Thymus (tissue), 11 donors: ENCODE measurements around the gene RAF1. TPM values are rescaled to one million over a fixed set of nuclear protein-coding genes. Genes with fewer than 3 reads are reported as not detected.
"Not testable (repeated sequence)": the region's sequence is repeated elsewhere in the genome, so short reads cannot be mapped to it uniquely, and the experiment has no call there.

Experiments used
- DNase-seq, 9 donors: peaks; one replicate each; pipeline ENCODE4 v3.0.0-alpha.2; 2013; ENCODE audit warnings: low spot score in 9 of 9, low read depth in 6 of 9, missing footprints in 1 of 9
- H3K27ac ChIP-seq, 2 donors: one replicate each; pipeline ENCODE4 v1.5.1; 2013; ENCODE audit warnings: control low read depth in 1 of 2, low read depth in 1 of 2, low read length in 1 of 2, mild to moderate bottlenecking in 1 of 2, moderate library complexity in 1 of 2
- H3K27me3 ChIP-seq, 2 donors: one replicate each; pipeline ENCODE4 v1.5.1; 2013; ENCODE audit warnings: low read length in 1 of 2; ENCODE audit not compliant: control insufficient read depth in 2 of 2, insufficient read depth in 1 of 2
- H3K36me3 ChIP-seq, 2 donors: one replicate each; pipeline ENCODE4 v1.5.1; 2013; ENCODE audit warnings: low read length in 1 of 2, mild to moderate bottlenecking in 1 of 2, moderate library complexity in 1 of 2; ENCODE audit not compliant: control insufficient read depth in 2 of 2, insufficient read depth in 2 of 2
- H3K4me1 ChIP-seq, 2 donors: one replicate each; pipeline ENCODE4 v1.5.1; 2013; ENCODE audit warnings: low read length in 2 of 2; ENCODE audit not compliant: control insufficient read depth in 2 of 2, insufficient read depth in 2 of 2
- H3K4me3 ChIP-seq, 2 donors: one replicate each; pipeline ENCODE4 v1.5.1; 2013; ENCODE audit warnings: low read length in 2 of 2, control low read depth in 1 of 2, mild to moderate bottlenecking in 1 of 2
- H3K9me3 ChIP-seq, 2 donors: one replicate each; pipeline ENCODE4 v1.5.1; 2013; ENCODE audit warnings: low read length in 1 of 2, mild to moderate bottlenecking in 1 of 2; ENCODE audit not compliant: control insufficient read depth in 2 of 2, insufficient read depth in 1 of 2
- WGBS: extraction: QIAGEN DNeasy Blood & Tissue Kit; methylation state at CpG from one replicate; pipeline ENCODE4 v1.1.7; 2013; 5-methylcytosine and 5-hydroxymethylcytosine counted together
- polyA plus RNA-seq: library from polyadenylated mRNA; stranded (reverse); fragments of 200-250 nt; gene quantifications from one replicate; pipeline ENCODE4 v1.2.3, GENCODE V29; 2013
- total RNA-seq: library from RNA; stranded (reverse); fragments of 120-200 nt; gene quantifications from one replicate; pipeline ENCODE4 v1.2.4, GENCODE V29; 2013
- donor health status: healthy.

RAF1 gene
- total and polyA plus RNA-seq, 2 donors, result 59.9 to 68.1 TPM

DNA sequence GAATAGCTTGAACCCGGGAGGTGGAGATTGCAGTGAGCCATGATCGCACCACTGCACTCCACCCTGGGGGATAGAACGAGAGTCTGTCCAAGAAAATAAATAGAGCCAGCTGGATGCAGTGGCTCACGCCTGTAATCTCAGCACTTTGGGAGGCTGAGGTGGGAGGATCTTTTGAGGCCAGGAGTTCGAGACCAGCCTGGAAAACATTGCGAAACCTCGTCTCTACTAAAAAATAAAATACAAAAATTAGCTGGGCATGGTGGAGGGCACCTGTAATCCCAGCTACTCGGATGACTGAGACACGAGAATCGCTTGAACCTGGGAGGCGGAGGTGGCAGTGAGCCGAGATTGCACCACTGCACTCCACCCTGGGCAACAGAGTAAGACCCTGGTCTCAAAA is 120.4 kb downstream of the RAF1 start:
- not testable (repeated sequence) for H3K4me1 ChIP-seq, H3K27me3 ChIP-seq, H3K27ac ChIP-seq, DNase-seq, H3K36me3 ChIP-seq, H3K9me3 ChIP-seq, H3K4me3 ChIP-seq
- WGBS, result 94% methylated on average over 12 of the region's 12 CpGs

GRCh38 chr3:12541625-12542024 is 122.3 kb downstream of the RAF1 start:
- Histone ChIP-seq H3K4me3 (no peak overlapping the region), H3K36me3 (peaks cover 0 to 7% of the 10 kb centered on the region in 2 donors), H3K4me1 (no peaks in the 10 kb centered on the region), H3K27me3 (no peaks in the 10 kb centered on the region), H3K9me3 (no peaks in the 10 kb centered on the region), H3K27ac (no peak overlapping the region)
- 83% methylated on average over 8 of the region's 8 CpGs for WGBS
- no peak for DNase-seq

- Histone ChIP-seq H3K27ac (no peak overlapping the region), H3K36me3 (peaks cover 3 to 13% of the 10 kb centered on the region in 2 donors), H3K9me3 (no peaks in the 10 kb centered on the region), H3K4me1 (no peaks in the 10 kb centered on the region), H3K27me3 (no peaks in the 10 kb centered on the region), H3K4me3 (no peak overlapping the region)
- DNase-seq, result no peak
- 97% methylated on average over 6 of the region's 6 CpGs for WGBS
Observed at GRCh38 chr3:12536423-12536822, 127.5 kb downstream of the RAF1 start.

Other genes with a start within 250 kb of the RAF1 start
- 14.8 TPM for gene TSEN2, start 179.6 kb downstream of the RAF1 start, total RNA-seq
- 18.6 TPM for gene TSEN2, start 179.6 kb downstream of the RAF1 start, polyA plus RNA-seq
- gene MKRN2OS, start 118.6 kb downstream of the RAF1 start, total RNA-seq, result 0.09 TPM
- gene MKRN2OS, start 118.6 kb downstream of the RAF1 start, polyA plus RNA-seq, result 0.78 TPM
- gene MKRN2, start 107.0 kb downstream of the RAF1 start, total RNA-seq, result 30.0 TPM
- 26.4 TPM for gene MKRN2, start 107.0 kb downstream of the RAF1 start, polyA plus RNA-seq
- gene TMEM40, start 95.1 kb upstream of the RAF1 start, total RNA-seq, result 0.76 TPM
- 14.1 TPM for gene TMEM40, start 95.1 kb upstream of the RAF1 start, polyA plus RNA-seq
- 0.42 TPM for gene CAND2, start 132.6 kb upstream of the RAF1 start, total RNA-seq
- gene CAND2, start 132.6 kb upstream of the RAF1 start, polyA plus RNA-seq, result 1.4 TPM
- 3,219 TPM for gene RPL32, start 177.4 kb upstream of the RAF1 start, total RNA-seq
- 3,281 TPM for gene RPL32, start 177.4 kb upstream of the RAF1 start, polyA plus RNA-seq